Amniotic epithelial cell (primary cell): Measurements from ENCODE around the gene MN1.

ENCODE experiments used
- DNase-seq: peaks from one replicate; pipeline ENCODE4 v3.0.0-alpha.2; 2010; ENCODE audit warnings: low read depth

Gene MN1

GRCh38 chr22:27825174-27825573 is 23.6 kb upstream of the MN1 start:
- DNase-seq = no peak

GRCh38 chr22:27823221-27823620 is 21.7 kb upstream of the MN1 start:
- DNase-seq = no peak

- no peak for DNase-seq
These were observed 19.6 kb upstream of the MN1 start for GRCh38 chr22:27820896-27821866.

GRCh38 chr22:27816552-27816951 is 15.0 kb upstream of the MN1 start:
- no peak for DNase-seq

GRCh38 chr22:27815826-27816530 is 14.4 kb upstream of the MN1 start:
- DNase-seq = no peak

- DNase-seq = no peak
These were observed 13.4 kb upstream of the MN1 start for GRCh38 chr22:27814993-27815392.

GRCh38 chr22:27811778-27812177 is 10.2 kb upstream of the MN1 start:
- no peak for DNase-seq

- peak; percentile 59 for DNase-seq
These were observed 9.1 kb upstream of the MN1 start for GRCh38 chr22:27810609-27811151.

- DNase-seq = no peak
These were observed 8.4 kb upstream of the MN1 start for GRCh38 chr22:27809700-27810608.

GRCh38 chr22:27809226-27809603 is 7.7 kb upstream of the MN1 start:
- no peak for DNase-seq

GRCh38 chr22:27808451-27809225 is 7.1 kb upstream of the MN1 start:
- DNase-seq = no peak

- no peak for DNase-seq
These were observed 4.3 kb upstream of the MN1 start for GRCh38 chr22:27805841-27806240.

GRCh38 chr22:27804470-27805297 is 3.1 kb upstream of the MN1 start:
- DNase-seq = peak; percentile 59

GRCh38 chr22:27803841-27804415 is 2.4 kb upstream of the MN1 start:
- DNase-seq = no peak

- no peak for DNase-seq
These were observed 954 bp upstream of the MN1 start for GRCh38 chr22:27802346-27803073.

- DNase-seq = peak; percentile 42
These were observed 347 bp downstream of the MN1 start for GRCh38 chr22:27801202-27801615.

GRCh38 chr22:27800250-27801201 is 1.0 kb downstream of the MN1 start:
- DNase-seq = no peak

- no peak for DNase-seq
These were observed 1.7 kb downstream of the MN1 start for GRCh38 chr22:27799827-27800249.
